RWPE2 (cell line): ENCODE data around the gene PTPRD.

Experiments
- ATAC-seq: fragments of 200-7000 bp; cut with Tn5 transposase; 3 replicates; pipeline ENCODE4 v1.9.1; 2021; ENCODE audit warnings: low read depth
- DNase-seq: peaks from one replicate; pipeline ENCODE4 v3.0.0-alpha.2; 2020; ENCODE audit warnings: low spot score
- H3K27ac ChIP-seq: fragments of 450-650 bp; 2 replicates; pipeline ENCODE4 v1.5.1; 2017; ENCODE audit warnings: mild to moderate bottlenecking; ENCODE audit not compliant: poor library complexity, severe bottlenecking
- H3K27me3 ChIP-seq: fragments of 250-450 bp; sonication (Bioruptor Pico); 2 replicates; pipeline ENCODE4 v1.5.1; 2021; ENCODE audit warnings: mild to moderate bottlenecking, moderate library complexity; ENCODE audit not compliant: insufficient read depth, poor library complexity, severe bottlenecking
- H3K36me3 ChIP-seq: fragments of 250-450 bp; sonication (Bioruptor Pico); 2 replicates; pipeline ENCODE4 v1.5.1; 2020; ENCODE audit warnings: low read depth, mild to moderate bottlenecking, moderate library complexity
- H3K4me1 ChIP-seq: fragments of 250-450 bp; sonication (Bioruptor Pico); 2 replicates; pipeline ENCODE4 v1.5.1; 2021; ENCODE audit warnings: mild to moderate bottlenecking, moderate library complexity; ENCODE audit not compliant: insufficient read depth, poor library complexity, severe bottlenecking
- H3K4me3 ChIP-seq: fragments of 250-450 bp; sonication (Bioruptor Pico); 2 replicates; pipeline ENCODE4 v1.5.1; 2021; ENCODE audit warnings: mild to moderate bottlenecking, moderate library complexity; ENCODE audit not compliant: severe bottlenecking
- H3K9me3 ChIP-seq: fragments of 250-450 bp; sonication (Bioruptor Pico); 2 replicates; pipeline ENCODE4 v1.5.1; 2021; ENCODE audit warnings: mild to moderate bottlenecking, moderate library complexity; ENCODE audit not compliant: severe bottlenecking
- TF ChIP-seq, protein P1 (sequence below): fragments of 450-650 bp; IDR thresholded peaks from one replicate; pipeline ENCODE4 v1.5.1; 2017; ENCODE audit warnings: mild to moderate bottlenecking, moderate library complexity; ENCODE audit not compliant: poor library complexity, severe bottlenecking

PTPRD gene

DNA sequence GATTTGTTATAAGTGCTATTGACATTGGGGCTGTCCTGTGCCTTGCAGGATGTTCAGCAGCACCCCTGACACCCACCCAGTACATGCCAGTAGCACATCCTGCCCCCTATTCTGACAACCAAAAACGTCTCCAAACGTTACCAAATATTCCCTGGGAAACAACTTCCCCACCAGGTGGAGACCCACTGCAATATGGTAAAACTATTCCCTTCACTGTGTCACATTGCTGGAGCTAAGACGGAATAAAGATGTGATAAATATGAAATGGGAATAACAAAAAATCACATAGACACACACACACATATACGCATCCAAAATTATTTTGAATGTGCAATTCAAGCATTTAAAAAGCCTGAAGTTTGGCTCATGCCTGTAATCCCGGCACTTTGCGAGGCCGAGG lies 1939.0 kb downstream of the PTPRD start:
- no peak for DNase-seq
- Histone ChIP-seq H3K27me3 (no peaks in the 10 kb centered on the region), H3K27ac (no peak overlapping the region), H3K4me3 (no peak overlapping the region), H3K36me3 (no peaks in the 10 kb centered on the region), H3K4me1 (no peaks in the 10 kb centered on the region), H3K9me3 (no peaks in the 10 kb centered on the region)
- TF ChIP-seq, protein P1, sequence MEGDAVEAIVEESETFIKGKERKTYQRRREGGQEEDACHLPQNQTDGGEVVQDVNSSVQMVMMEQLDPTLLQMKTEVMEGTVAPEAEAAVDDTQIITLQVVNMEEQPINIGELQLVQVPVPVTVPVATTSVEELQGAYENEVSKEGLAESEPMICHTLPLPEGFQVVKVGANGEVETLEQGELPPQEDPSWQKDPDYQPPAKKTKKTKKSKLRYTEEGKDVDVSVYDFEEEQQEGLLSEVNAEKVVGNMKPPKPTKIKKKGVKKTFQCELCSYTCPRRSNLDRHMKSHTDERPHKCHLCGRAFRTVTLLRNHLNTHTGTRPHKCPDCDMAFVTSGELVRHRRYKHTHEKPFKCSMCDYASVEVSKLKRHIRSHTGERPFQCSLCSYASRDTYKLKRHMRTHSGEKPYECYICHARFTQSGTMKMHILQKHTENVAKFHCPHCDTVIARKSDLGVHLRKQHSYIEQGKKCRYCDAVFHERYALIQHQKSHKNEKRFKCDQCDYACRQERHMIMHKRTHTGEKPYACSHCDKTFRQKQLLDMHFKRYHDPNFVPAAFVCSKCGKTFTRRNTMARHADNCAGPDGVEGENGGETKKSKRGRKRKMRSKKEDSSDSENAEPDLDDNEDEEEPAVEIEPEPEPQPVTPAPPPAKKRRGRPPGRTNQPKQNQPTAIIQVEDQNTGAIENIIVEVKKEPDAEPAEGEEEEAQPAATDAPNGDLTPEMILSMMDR = no peak
- ATAC-seq = no peak

DNA sequence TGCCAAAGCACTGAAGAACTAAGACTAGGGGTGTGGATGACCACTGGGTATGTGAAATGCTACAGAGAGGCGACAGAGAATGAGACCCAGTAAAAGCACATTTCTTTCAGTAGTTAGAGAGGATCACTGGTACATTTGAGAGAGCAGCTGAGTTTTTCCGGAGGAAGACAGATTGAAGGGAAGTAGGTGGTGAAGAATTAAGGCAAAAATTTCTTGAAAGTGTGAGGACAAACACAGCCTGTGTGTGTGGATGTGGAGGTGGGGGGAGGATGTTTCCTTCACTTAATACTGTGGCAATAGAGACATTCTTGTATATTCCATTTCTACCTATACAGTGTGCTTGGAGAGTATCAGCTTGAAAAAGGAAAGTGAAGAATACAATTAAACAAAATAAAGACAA lies 1942.1 kb downstream of the PTPRD start:
- Histone ChIP-seq H3K27ac (no peak overlapping the region), H3K4me3 (no peak overlapping the region), H3K4me1 (no peaks in the 10 kb centered on the region), H3K9me3 (no peaks in the 10 kb centered on the region), H3K36me3 (no peaks in the 10 kb centered on the region), H3K27me3 (no peaks in the 10 kb centered on the region)
- no peak for DNase-seq
- TF ChIP-seq, protein P1 = no peak
- ATAC-seq = no peak

DNA sequence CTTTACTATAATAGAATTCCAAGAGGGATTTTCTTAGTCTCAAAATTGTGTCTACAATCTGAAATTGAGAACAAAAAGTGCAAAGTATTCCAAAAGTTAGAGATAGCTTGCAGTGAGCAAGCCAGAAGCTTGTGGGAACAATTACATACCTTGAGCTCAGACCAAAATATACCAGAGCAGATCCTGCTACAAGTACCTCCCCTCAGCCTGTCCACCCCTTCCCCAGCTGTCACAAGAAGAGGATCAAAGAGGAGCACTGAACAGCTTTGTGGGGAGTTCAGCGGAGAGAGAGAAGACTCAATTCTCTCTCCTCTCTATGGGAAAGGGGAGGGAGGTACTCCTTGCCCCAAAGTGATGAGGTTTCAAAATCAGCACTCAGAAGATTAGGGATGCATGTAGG lies 1944.1 kb downstream of the PTPRD start:
- no peaks in the 10 kb centered on the region for H3K27me3 ChIP-seq
- TF ChIP-seq, protein P1 = no peak
- no peaks in the 10 kb centered on the region for H3K36me3 ChIP-seq
- no peak overlapping the region for H3K4me3 ChIP-seq
- DNase-seq = no peak
- ATAC-seq = no peak
- no peak overlapping the region for H3K27ac ChIP-seq
- H3K9me3 ChIP-seq = no peaks in the 10 kb centered on the region
- H3K4me1 ChIP-seq = no peaks in the 10 kb centered on the region

DNA sequence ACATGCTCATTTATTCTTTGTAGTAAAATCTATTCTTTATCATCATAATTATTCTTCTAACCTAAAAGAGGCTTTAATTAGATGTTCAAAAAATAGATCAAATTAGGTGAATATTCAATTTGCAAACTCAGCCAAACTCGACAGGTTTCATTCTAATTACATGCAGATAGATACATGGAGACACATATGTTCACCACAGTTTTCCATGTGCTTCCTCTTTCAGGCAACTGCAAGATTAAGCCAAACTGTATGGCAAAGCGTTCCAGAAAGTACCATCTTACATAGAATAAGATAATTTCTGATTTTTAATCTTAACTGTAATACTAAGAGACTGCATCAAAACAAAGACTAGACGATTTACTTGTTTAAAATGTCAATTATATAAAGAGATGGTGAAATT lies 1944.6 kb downstream of the PTPRD start:
- ATAC-seq (no peak), DNase-seq (no peak)
- H3K4me1 ChIP-seq = no peaks in the 10 kb centered on the region
- TF ChIP-seq, protein P1 = no peak
- H3K9me3 ChIP-seq = no peaks in the 10 kb centered on the region
- no peaks in the 10 kb centered on the region for H3K27me3 ChIP-seq
- H3K27ac ChIP-seq = no peak overlapping the region
- no peak overlapping the region for H3K4me3 ChIP-seq
- no peaks in the 10 kb centered on the region for H3K36me3 ChIP-seq

DNA sequence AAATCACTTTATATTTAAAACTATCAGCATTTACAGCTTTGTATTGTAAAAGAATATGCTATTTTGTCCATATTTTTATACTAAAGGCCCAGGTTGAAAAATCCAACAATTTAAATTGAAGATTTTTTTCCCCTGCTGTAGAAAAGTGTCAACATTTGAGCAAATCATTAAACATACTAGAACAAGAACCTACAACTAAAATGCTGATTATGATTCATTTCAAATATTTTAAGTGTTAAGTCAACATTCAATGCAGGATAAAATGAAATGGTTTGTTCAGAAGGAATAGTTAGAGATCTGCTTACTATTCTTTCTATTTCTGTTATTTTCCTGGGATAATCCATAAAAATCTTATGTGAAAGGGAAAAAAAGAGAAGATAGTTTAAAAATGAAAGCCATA lies 1946.7 kb downstream of the PTPRD start:
- TF ChIP-seq, protein P1 = no peak
- no peak overlapping the region for H3K4me3 ChIP-seq
- no peak for ATAC-seq
- H3K9me3 ChIP-seq = no peaks in the 10 kb centered on the region
- H3K4me1 ChIP-seq = no peaks in the 10 kb centered on the region
- no peaks in the 10 kb centered on the region for H3K36me3 ChIP-seq
- no peak overlapping the region for H3K27ac ChIP-seq
- no peaks in the 10 kb centered on the region for H3K27me3 ChIP-seq
- DNase-seq = no peak
